ENCODE data around the gene ANO10.
"Not testable (repeated sequence)": the region's sequence is repeated elsewhere in the genome, so short reads cannot be mapped to it uniquely, and the experiment has no call there.

ANO10 gene

DNA sequence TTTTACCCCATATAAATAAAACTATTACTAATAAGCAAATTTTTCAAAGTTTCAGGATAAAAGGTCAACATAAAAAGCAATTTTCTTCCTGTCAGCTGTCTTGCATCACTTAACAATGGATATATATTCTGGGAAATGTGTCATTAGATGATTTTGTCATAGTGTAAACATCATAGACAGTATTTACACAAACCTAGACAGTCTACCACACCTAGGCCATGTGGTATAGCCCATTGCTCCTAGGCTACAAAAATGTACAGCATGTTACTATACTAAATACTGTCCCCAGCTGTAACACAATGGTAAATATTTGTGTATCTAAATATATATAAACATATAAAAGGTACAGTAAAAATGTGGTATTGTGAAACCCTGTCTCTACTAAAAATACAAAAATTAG lies 156.7 kb downstream of the ANO10 start:
- no peak for DNase-seq

DNA sequence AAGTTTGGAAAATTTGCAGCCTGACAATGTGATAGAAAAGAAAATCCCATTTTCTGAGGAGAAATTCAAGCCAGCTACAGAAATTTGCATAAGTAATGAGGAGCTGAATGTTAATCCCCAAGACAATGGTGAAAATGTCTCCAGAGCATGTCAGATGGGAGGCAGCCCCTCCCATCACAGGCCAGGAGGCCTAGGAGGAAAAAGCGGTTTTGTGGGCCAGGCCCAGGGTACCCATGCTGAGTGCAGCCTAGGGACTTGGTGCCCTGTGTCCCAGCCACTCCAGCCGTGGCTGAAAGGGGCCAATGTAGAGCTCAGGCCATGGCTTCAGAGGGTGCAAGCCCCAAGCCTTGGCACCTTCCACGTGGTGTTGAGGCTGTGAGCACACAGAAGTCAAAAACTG lies 159.2 kb downstream of the ANO10 start:
- not testable (repeated sequence) for DNase-seq

DNA sequence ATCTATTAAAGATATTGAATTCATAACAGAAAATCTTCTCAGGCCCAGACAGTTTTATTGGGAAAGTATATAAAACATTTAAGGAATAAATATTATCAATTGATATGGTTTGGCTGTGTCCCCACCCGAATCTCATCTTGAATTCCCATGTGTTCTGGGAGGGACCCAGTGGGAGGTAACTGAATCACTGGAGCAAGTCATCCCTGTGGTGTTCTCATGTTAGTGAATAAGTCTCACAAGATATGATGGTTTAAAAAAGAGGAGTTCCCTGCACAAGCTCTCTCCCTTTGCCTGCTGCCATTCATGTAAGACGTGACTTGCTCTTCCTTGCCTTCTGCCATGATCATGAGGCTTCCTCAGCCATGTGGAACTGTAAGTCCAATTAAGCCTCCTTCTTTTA lies 160.5 kb downstream of the ANO10 start:
- no peak for DNase-seq

DNA sequence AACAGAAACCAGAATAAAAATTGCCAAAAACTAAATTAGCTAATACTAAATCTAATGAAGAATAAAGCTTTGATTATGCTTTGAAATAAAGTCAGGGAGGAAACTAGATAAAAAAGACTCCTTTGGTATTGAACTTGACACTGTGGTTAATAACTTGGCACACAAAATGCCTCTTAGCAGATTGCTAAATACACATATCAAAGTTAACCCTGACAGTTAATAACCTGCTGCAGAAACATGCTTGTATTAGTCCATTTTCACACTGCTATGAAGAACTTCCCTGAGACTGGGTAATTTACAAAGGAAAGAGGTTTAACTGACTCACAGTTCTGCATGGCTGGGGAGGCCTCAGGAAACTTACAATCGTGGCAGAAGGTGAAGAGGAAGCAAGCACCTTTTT lies 164.8 kb downstream of the ANO10 start:
- not testable (repeated sequence) for DNase-seq

DNA sequence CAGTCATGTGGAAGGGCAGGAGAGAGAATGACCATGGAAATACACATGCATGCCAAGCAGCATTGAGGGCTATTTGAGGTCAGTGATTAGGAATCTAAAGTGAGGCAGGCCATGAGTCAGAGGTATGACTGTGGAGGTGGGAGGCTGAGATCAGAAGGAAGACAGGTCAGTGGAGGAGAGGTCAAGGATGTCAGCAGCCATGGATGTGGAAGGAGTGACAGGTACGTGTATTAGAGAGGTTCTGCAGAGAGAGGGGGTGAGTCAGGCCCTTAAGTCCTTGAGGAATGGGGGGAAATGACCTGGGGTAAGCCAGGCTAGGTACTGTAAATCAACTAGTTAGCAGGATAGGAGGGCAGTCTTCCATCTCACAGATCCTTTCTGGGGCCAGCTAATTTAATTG lies 166.6 kb downstream of the ANO10 start:
- no peak for DNase-seq

DNA sequence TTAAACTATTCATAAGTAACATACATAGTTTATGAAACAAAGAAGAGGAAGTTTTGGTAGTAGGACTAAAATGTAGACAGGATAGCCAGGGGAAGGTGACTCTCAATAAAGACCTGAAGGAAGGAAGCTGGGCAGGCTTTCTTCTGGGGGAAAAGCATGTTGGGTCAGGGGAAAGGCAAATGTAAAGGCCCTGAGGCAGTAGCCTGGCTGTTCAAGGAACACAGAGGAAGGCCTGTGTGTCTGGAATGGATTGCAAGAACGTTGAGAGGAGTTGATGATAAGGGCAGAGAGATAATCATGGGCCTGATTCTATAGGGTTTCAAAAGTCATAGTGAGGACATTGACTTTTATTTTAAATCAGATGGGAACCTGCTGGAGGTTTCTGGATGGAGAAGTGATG lies 167.8 kb downstream of the ANO10 start:
- DNase-seq = no peak

DNA sequence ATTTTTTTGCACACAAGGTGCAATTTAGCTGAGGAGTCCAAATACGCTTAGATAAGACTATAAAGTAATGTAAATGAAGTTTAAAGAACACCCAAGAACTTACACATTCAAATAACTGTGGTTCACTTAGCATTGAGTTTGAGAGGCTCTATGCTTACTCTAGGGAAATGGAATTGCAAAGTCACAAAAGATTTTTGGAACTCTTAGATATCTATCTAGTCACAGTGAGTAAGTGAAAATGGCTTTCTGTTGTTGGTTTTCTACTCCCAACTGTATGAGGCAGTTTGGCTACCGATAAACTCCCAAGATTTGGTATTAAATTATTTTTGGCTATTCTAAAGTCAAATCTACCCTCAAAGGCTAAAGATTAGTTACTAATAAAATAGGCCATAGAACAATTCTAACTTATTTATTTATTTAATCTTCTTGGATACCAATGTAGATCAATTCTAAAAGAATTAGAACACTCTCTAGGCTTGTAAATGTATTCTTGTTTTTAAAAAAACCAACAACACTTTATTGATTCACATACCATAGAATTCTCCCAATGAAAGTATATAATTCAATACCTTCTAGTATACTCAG lies 170.0 kb downstream of the ANO10 start:
- no peak for DNase-seq

DNA sequence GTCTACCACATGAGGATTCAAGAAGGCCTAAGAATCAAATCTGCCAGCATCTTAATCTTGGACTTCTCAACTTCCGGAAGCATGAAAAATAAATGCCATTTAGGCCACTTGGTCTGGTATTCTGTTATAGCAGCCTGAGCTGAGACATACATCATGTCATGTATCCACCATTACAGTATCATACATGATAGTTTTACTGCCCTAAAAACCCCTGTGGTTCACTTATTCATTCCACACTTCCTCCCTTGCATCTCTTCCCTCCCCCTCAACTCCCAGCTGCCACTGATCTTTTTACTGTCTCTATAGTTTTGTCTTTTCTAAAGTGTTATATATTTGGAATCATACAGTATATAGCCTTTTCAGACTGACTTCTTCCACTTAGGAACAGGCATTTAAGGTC lies 173.7 kb downstream of the ANO10 start:
- DNase-seq = no peak

DNA sequence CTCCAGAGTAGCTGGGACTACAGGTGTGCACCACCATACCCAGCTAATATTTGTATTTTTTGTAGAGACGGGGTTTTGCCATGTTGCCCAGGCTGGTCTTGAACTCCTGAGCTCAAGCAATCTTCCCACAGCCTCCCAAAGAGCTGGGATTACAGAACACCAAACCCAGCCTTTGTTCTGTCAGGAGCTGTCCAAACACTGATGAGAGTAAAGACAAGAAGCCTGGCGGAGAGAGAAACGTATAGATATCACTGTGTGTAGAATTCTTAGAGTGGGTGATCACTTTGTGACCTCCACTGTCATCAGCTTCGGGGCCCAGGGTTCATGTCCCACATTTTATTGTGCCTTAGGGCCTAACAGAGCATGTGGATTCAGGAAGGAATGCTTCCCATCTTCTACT lies 176.0 kb downstream of the ANO10 start:
- no peak for DNase-seq

DNA sequence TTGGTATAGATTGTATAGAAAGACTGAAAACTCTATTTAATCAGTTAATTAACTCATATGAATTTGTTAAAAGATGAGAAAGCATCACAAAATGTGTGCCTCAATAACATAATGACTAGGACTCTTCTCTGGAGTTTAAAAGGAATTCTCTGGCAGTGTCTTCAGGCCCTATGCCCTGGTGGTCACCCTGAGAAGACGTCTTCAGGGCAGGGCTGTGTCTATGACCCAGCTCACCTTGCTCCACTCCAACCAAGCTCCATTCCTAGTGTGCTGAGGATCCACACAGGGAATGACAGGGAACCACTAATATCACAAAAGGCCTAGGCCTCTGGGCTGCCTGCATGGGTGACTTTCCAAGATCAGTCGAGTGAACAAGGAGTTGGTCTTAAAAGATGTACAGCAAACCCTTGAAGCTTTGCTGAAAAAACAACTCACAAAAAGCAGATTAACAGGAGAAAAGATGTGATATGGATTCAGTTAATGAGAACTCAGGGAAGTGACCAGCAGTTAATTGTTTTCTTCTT lies 178.9 kb downstream of the ANO10 start:
- DNase-seq = no peak

DNA sequence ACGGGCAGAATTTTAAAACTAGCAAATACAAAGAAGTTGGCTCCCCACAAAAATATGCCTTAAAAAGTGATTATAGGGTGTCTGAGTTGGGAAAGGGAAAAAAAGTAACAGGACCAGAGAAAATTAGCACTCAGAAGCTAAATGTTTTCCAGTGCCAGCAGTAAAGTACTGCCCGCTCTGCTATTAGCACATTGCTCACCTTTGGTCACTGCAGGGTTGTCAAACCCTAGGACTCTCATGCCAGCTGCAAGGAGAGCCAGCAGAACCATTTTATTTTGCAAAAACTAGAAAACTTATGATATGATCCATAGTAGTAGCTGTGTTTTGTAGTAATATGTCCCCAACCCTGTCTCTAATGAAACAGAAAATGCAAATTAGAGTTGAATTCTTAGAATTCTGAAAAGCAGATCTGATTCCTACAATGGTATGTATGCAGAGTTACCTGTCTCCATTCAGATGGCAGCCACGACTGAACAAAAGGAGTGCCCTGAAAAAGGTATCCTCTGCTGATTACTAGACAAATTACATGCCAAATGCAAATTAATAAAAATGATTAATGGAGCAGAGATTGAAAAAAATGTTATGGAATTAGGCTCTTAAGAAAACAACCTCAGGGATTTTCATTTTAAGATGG lies 185.2 kb downstream of the ANO10 start:
- no peak for DNase-seq

DNA sequence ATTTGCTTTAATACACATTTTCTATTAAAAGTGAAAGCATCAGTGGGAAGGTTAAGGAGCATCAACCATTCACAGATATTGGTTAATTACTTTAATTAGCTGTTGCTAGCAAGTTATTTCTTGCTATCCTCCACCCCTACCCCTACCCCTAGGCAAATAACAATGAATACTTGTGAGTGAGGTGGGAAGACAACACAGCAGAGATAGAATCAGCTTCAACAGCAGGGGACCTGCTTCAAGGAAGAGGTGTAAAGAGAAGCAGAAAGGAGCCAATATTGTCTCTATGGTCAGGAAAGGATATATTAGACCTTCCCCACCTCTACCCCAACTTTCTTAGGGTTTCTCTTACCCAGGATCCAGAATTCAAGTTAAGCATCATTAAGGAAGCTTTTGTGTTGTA lies 186.1 kb downstream of the ANO10 start:
- DNase-seq = no peak

DNA sequence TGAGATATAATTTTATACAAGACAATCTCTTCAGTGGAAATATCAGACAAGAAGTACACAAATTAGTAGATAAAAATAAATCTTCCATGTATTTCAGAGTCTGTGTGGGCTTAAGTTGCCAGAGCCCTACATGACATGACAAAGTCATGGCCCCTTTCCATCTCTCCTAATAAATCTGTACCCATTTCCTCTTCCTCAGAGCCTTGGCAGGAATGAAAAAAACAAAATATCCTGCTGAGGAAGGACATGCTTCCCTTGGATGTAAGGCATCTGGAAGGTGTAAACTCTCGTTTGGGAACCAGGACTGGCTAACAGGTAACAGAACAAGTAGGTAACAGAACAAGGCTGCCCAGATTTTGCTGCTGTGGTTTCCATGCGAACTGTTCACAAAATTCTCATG lies 187.4 kb downstream of the ANO10 start:
- DNase-seq = no peak

DNA sequence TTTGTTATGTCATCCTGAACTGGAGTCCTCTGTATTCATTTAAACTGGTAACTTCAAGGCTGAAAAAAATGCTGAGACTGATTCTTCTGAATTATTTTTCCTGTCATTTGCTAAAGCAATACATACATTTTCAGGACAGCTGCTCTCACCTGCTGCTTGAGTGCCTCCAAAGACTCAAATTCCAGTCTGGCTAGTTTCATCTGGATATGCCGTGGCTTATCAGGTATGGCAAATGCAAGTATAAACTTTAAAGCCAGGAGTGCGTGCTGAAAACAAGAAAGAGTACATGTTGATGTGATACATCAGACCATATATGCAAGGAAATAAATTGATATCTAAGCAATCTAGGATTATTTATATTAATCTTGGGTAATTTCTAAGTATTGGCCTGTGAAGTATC lies 189.3 kb downstream of the ANO10 start:
- DNase-seq = no peak

DNA sequence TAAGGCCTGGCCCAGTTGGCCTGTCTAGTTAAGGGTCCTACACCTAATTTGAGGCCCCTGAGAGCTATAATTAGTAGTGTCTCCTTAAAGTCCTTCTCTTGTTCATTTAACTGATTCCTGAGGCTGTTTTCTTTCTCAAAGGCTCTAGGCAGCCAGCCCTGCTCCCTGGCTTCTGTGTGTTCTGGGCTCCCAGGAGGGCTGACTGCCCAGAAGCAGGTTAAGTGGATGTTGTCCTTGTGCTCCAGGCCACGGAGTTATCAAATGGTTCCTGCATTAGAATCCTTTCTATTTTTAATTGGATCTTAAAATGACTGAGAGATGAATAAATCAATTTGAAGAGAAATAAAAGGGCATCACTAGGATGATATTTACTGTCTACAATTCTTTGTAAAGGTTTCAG lies 195.4 kb downstream of the ANO10 start:
- DNase-seq = no peak

DNA sequence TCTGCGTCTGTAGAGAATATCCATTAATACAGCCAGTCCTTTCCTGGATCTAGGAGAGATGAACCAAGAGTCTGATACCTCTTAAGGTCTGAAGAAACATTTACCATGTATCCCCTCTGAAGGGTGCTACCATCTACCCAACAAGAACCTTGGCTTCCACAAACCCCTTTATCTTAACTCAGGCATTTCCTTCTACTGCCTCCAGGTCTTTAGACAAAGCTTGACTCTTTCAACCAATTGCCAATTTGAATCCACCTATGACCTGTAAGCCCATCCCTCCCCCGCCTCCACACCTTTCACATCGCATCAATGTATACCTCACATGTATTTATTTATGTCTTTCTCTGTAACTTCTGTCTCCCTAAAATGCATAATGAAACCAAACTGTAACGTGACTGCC lies 196.0 kb downstream of the ANO10 start:
- no peak for DNase-seq

DNA sequence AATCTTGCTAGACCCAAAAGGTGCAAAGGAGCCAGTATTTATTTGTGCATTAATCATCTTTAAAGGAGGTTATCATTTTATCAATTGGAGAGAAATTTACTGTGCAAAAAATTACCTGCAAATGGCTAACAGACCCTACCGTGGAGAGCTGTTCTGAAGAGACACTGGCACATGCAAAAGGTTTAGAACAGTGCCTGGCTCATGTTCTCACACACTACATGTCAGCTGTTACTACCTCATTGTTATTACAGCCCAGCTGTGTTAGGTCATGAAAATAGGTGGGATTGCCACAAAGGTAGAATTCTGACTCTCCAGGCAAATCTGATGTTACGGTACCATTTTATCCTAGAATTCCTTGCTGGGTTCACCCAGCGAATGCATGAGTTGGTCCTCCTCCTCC lies 198.2 kb downstream of the ANO10 start:
- DNase-seq = no peak

DNA sequence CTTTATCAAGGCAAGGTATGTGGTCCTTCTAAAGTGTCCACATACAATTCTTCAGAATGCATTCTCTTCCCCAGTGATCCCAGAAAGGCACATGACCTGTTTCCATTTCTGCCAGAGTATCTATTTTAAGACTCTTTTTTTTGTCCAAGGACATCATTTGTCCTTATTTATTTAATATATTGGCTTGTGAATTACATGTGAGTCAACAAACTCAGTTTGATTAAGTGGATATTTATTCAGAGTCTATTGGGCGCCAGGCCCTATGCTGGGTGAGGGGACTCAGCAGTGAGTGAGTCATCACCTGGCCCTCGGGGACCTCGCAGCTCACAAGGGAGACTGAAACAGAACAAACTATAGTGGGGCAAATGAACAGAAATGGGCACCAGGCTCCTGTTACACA lies 198.7 kb downstream of the ANO10 start:
- DNase-seq = no peak

DNA sequence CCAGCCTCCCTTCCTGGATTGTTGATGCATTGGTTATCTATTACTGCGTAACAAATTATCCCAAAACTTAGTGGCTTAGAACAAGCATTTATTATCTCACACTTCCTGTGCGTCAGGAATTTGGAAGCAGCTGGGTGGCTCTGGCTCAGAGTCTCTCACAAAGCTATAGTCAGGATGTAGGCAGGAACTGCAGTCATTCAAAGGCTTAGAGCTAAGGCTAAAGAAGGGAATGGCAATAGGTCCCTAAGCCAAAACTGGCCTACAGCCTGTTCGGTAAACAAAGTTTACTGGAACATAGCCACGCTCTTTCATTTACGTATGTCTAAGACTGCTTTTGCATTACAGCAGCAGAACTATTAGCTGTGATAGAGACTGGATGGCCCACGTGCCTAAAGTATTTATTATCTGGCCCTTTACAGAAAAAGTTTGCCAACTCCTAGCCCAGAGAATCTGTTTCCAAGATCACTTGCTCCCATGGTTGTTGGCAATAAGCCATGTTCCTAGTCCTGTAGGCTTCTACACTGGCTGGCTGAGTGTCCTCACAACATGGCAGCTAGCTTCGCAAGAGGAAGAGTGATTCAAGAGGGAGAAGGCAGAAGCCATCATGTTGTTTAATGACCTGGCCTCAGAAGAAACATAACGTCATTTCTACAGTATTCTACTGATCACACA lies 203.1 kb downstream of the ANO10 start:
- no peak for DNase-seq

DNA sequence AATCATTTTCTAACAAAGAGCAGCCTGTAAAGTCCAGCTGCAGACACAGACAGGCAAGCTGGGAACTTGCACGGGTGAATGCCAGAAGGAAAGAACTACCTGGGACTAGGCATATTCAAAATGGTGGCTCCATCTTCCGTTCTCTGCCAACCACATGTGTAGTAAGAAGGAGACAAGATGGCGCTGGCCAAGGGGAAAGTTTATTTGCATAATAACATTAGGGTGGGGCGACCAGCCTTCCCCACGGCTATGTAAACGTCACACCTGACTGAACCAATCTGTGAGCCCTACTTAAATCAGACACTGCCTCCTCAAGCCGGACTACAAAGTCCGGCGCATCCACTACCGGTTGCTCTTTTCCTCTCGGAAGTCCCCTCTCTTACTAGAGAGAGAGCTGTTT lies 204.7 kb downstream of the ANO10 start:
- DNase-seq = no peak

DNA sequence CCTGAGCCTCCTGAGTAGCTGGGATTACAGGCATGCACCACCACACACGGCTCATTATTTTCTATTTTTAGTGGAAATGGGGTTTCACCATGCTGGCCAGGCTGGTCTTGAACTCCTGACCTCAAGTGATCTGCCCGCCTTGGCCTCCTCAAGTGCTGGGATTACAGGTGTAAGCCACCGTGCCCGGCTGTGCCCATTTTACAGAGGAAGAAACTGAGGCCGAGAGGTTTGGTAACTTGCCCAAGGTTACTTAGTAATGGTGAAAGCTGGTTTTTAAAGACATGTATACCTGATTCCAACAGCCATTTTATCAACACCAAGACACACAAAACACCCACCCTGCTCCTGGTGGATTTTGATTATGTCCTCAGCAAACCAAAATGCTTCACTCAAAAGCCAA lies 206.7 kb downstream of the ANO10 start:
- no peak for DNase-seq

DNA sequence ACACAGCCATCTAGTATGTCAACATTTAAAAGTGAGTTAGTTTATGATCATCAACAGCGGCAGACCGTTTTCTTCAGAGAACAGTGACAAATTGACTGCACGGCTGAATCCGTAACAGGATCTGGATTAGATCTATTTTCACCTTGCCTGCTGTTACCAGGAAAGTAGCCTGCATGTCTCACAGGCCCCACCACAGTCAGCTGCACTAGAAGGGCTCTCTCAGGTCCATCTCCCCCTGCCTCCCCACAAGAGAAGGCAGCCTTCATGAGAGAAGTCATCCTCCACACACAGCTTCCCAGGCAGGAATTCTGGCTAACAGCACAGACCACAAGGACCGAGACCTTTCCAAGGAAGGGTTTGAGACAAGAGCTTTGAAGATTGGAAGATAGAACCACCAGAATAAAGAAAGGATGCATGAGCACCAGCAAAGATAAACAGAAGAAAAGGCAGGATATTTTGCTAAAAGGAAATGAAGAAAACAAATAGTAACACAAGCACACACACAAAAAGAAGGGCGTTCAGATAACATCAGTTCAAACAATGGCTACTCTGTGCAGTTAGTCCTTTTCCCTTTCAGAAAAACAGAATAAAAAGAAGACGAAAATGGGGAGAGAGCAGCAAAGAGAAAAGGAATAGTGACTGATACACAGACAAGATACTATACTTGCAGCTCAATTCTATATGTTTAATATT lies 208.0 kb downstream of the ANO10 start:
- DNase-seq = no peak

DNA sequence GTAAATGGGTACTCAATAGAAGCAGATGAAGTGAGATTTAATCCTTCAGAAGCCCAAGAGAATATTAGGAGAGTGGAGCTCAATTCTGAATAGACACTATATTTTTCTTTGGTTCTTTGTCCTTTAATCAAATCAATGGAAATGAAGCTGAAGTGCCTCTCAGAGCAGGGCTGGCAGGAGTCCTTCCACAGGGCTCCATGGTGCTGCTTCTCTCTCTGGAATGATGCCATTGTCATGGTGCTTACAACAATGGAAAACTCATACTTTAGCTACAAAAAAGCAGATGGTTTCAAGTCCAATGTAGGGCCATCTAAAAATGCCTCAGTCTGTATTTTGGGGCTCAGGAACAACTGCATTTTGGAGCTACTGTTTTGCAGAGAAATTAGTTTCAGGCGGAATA lies 210.4 kb downstream of the ANO10 start:
- DNase-seq = no peak

DNA sequence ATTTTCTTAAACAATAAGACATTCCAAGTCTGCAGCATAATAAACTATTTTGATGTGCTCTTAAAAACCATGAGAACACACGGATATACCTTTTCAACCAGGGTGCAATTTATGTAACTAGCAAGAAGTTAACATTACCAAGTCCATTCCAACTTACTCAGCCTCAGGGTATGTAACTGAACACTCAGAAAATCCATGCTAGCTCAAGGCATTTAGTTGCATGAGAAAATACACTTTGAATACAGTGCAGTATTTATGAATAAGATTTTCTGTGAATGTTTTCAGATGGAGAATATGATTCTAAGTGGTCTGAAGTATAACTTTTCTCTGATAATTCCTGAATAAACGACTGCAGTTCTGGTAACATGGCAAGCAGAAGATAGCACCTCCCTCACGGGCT lies 211.2 kb downstream of the ANO10 start:
- no peak for DNase-seq

Measured in hematopoietic multipotent progenitor cell treated with erythropoietin and hydrocortisone succinate and interleukin-3 and kit ligand, for 4 days (in vitro differentiated cells).